GM21360 (cell line): ENCODE measurements around the gene TSPAN5.
"Not testable (repeated sequence)": the region's sequence is repeated elsewhere in the genome, so short reads cannot be mapped to it uniquely, and the experiment has no call there.

Experiments
- ATAC-seq: cut with Tn5 transposase; IDR thresholded peaks from one replicate; pipeline ENCODE4 v1.9.1; 2021; ENCODE audit warnings: mild to moderate bottlenecking, moderate library complexity; ENCODE audit not compliant: unreplicated experiment

Gene TSPAN5

DNA sequence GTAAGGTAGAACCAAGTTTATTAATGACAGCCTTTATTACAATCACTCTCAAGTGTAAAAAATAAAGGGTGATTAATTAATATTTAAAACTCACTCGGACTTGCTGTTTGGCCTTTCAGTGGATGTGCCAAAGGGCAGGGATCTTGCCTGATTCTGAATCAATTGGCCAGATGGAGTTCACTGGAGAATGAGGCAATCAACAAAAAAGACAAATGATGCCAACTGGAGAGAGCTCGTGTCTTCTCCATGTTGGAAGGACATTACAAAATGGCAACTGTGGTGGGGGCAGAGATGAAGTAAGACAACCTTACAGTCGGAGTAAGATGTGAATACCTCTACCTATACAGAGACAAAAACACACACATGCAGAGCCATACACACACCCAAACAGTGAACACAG lies 188.0 kb downstream of the TSPAN5 start:
- ATAC-seq: no peak

DNA sequence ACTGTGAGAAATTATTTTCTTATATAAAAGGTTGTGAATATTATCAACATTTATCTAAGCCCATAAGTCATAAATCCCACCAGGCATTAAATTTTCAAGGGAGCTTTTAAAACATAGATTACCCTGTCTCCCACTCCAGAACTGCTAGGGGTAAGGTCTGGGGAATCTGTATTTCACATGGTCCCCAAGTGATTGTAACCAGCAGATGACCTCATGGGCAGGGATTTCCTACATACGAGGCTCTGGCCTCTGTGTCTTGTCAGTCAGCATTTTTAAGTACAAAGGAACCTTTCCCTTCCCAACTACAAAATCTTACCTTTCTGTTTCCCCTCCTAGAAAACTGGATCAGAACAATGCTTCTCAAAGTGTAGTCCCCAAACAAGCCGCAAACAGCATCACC lies 188.6 kb downstream of the TSPAN5 start:
- ATAC-seq: no peak

- no peak for ATAC-seq
These were observed 189.7 kb downstream of the TSPAN5 start for GRCh38 chr4:98468709-98469108.

- ATAC-seq: peak; percentile 94
These were observed 190.8 kb downstream of the TSPAN5 start for GRCh38 chr4:98467627-98468072.

DNA sequence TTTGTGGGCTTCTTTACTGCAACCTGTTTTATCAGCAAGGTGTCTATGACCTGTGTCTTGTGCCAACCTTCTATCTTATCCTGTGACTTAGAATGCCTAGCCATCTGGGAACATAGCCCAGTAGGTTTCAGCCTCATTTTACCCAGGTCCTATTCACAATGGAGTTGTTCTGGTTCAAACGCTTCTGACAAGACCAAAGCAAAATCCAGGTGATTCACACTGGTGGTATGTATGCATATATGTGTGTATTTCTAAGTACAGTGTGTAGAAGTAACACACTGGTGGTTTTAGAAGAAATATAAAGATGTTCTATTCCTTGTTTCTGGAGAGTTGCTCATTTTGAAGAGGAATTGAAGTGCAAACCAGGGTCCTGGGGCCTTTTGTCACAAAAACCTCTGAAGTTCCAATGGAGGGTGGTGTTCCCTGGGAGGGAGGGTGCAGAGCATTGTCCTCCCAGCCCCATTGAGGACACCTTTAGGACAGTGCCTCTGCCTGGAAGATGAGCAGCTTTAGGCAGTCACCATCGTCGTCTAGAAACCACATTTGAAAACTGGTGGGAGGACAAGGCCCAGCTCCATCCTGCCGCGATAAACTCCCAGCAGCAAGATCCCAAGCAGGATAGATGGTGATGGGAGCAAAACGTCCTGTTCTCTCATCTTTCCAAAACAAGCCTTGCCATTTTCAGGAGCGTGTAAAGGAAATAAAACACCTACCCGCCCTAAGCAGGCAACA lies 191.4 kb downstream of the TSPAN5 start:
- no peak for ATAC-seq

GRCh38 chr4:98462487-98462886 lies 195.9 kb downstream of the TSPAN5 start:
- ATAC-seq: no peak

- ATAC-seq: not testable (repeated sequence)
These were observed 197.1 kb downstream of the TSPAN5 start for GRCh38 chr4:98461121-98461865.

- ATAC-seq: not testable (repeated sequence)
These were observed 201.0 kb downstream of the TSPAN5 start for GRCh38 chr4:98457422-98457821.

DNA sequence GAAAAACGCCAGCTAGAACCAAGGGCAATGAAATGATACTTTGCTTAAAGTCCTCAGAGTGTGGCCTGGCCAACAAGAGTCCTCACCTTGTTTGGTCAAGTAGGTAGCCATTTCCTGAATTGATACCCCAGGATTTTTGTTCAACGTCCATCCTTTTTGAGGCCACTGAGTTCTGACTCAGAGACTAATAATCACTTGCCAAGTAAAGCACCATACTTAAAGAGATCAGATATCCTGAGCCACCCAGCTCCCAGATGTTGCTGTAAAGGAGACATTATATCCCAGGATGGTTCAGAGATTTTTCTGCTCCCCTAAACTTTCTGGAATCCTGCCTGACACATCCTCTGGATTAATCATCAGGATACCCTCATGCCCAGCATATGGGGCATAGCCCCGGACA lies 206.3 kb downstream of the TSPAN5 start:
- no peak for ATAC-seq

GRCh38 chr4:98448908-98449307 lies 209.5 kb downstream of the TSPAN5 start:
- no peak for ATAC-seq

DNA sequence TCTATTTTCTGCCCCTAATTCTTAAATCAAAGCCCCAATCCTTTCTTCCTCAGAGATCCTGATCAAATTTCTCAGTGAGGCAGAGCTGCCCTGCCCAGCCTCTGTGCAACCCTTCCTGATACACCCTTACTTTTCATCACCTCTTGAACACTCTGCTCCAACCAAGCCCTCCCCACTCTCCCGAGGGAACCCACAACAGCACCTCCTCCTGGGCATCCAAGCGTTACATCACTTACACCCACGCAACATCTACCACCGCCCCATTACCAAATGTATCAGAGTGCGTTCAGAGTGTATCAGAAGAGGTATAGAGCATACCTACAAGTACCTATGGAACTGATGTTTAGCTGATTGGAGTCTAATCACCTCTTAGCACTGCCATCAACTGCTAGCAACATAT lies 210.8 kb downstream of the TSPAN5 start:
- ATAC-seq: no peak

- peak; percentile 76 for ATAC-seq
These were observed 211.7 kb downstream of the TSPAN5 start for GRCh38 chr4:98446499-98447375.

DNA sequence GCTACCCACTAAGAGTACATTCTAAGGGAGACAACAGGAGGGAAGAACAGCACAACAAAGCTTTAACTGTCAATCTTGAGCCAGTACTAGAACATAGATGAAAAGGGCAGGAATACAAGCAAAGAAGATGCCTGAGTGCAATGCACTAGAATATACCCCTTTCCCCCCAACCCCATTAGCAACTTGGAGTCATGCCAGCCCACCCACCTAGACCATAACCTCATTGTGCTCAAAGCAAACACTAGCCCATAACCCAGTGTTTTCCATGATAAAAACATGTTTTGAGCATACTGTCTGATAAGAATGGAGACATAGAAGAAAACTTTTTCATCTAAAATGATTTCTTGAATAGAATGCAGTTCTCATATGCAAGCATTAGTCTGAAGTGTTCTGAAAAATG lies 214.0 kb downstream of the TSPAN5 start:
- ATAC-seq: no peak

DNA sequence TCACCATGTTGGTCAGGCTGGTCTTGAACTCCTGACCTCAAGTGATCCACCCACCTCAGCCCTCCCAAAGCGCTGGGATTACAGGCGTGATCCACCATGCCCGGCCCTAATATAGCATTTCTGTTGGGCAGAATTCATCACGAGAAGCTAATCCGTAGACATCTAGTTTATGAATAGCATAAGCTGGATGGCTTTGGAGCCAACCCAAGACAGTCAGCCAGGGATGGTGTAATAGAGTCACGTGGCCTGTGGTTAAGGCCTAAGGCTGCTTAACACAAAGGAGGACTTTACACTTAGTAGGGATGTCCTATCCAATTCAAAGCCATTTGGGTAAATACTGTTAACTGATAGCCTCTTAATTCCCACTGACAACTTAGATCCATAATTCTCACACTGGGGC lies 223.6 kb downstream of the TSPAN5 start:
- ATAC-seq: no peak

DNA sequence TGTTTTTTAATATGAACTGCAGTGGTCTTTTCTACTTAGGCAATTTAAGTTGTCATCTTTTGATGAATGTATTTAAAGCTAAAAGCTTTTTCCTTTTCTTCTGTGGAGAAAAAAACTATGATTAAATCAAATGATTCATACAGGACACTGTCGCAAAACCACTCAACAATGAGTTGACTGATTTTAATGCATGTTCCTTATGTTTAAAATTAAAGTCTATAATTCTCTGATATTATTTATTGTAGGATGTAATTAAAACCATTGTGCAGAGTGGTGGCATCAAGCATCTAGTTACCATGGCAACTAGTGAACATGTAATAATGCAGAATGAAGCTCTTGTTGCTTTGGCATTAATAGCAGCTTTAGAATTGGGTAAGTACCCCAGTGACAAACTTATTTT lies 224.7 kb downstream of the TSPAN5 start:
- ATAC-seq: no peak

GRCh38 chr4:98430708-98431403 lies 227.6 kb downstream of the TSPAN5 start:
- no peak for ATAC-seq

- no peak for ATAC-seq
These were observed 235.4 kb downstream of the TSPAN5 start for GRCh38 chr4:98423009-98423408.

DNA sequence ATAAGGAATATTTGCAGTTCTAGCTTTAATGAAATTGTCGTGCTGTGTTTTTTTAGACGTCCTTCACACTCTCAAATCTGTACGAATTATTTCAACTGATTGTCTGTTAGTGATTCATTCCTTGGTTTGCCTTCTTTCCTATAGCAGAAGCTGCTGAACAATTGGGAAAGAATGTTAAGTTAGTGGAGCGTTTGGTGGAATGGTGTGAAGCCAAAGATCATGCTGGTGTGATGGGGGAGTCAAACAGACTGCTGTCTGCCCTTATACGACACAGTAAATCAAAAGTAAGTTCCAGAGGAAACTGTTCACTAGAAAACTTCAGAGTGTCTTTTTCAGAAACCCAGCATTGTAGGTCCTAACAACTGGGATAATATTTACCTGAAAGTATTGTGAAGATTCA lies 237.3 kb downstream of the TSPAN5 start:
- ATAC-seq: no peak
